Liver (tissue), 9 donors: ENCODE measurements around the gene TMEM170B. TPM values are rescaled to one million over a fixed set of nuclear protein-coding genes. Genes with fewer than 3 reads are reported as not detected.
A peak's percentile ranks its signal among the peaks of the same experiment; 100 is the strongest.

Experiments used
- DNase-seq: peaks from one replicate; pipeline ENCODE4 v3.0.0-alpha.2; 2017; ENCODE audit warnings: low spot score
- H3K27ac ChIP-seq, 2 donors: one replicate each; pipeline ENCODE4 v1.7.0; 2013; ENCODE audit warnings: inconsistent platforms in 2 of 2, low read length in 2 of 2, control low read depth in 1 of 2, low read depth in 1 of 2, mild to moderate bottlenecking in 1 of 2
- H3K27me3 ChIP-seq, 4 donors: one replicate each; pipeline versions ENCODE4 v1.6.1 to v1.7.0; 2013; ENCODE audit warnings: low read length in 3 of 4, inconsistent platforms in 1 of 4, mild to moderate bottlenecking in 1 of 4, moderate library complexity in 1 of 4; ENCODE audit not compliant: control insufficient read depth in 4 of 4, insufficient read depth in 4 of 4
- H3K36me3 ChIP-seq, 4 donors: one replicate each; pipeline versions ENCODE4 v1.6.1 to v1.7.0; 2013; ENCODE audit warnings: low read length in 3 of 4, mild to moderate bottlenecking in 3 of 4, low read depth in 1 of 4, moderate library complexity in 1 of 4; ENCODE audit not compliant: control insufficient read depth in 4 of 4, insufficient read depth in 3 of 4
- H3K4me1 ChIP-seq, 4 donors: one replicate each; pipeline versions ENCODE4 v1.6.1 to v1.7.0; 2013; ENCODE audit warnings: low read length in 3 of 4, mild to moderate bottlenecking in 3 of 4, moderate library complexity in 1 of 4; ENCODE audit not compliant: control insufficient read depth in 4 of 4, insufficient read depth in 4 of 4
- H3K4me3 ChIP-seq, 3 donors: one replicate each; pipeline versions ENCODE4 v1.6.1 to v1.7.0; 2013; ENCODE audit warnings: low read length in 3 of 3, control low read depth in 1 of 3, low read depth in 1 of 3, mild to moderate bottlenecking in 1 of 3
- H3K9ac ChIP-seq, 2 donors: one replicate each; pipeline ENCODE4 v1.7.0; 2013; ENCODE audit warnings: low read length in 2 of 2, mild to moderate bottlenecking in 2 of 2, moderate library complexity in 2 of 2, control low read depth in 1 of 2, low read depth in 1 of 2
- H3K9me3 ChIP-seq, 4 donors: one replicate each; pipeline versions ENCODE4 v1.6.1 to v1.7.0; 2013; ENCODE audit warnings: low read length in 3 of 4; ENCODE audit not compliant: control insufficient read depth in 4 of 4
- CTCF ChIP-seq: fragments of 150-350 bp; IDR thresholded peaks from 2 replicates; pipeline ENCODE4 v1.5.1; 2017; ENCODE audit warnings: improper control_type of control experiment, low read depth, low read length; ENCODE audit not compliant: missing input control
- EGR1 ChIP-seq, 2 donors: IDR thresholded peaks; 2 replicates each; pipeline ENCODE4 v1.6.1; 2016 to 2018; ENCODE audit warnings: antibody characterized with exemption in 2 of 2, low read depth in 2 of 2
- FOXA1 ChIP-seq: IDR thresholded peaks from 2 replicates; pipeline ENCODE4 v1.6.1; 2016; ENCODE audit warnings: antibody characterized with exemption
- FOXA2 ChIP-seq: IDR thresholded peaks from 2 replicates; pipeline ENCODE4 v1.6.1; 2016; ENCODE audit warnings: antibody characterized with exemption
- HNF4A ChIP-seq, 2 donors: conservative IDR thresholded peaks; 2 replicates each; pipeline ENCODE4 v1.6.1; 2016; ENCODE audit warnings: antibody characterized with exemption in 2 of 2, mild to moderate bottlenecking in 2 of 2
- HNF4G ChIP-seq: IDR thresholded peaks from 2 replicates; pipeline ENCODE4 v1.6.1; 2016; ENCODE audit warnings: antibody characterized with exemption
- JUND ChIP-seq, 2 donors: IDR thresholded peaks; 2 replicates each; pipeline ENCODE4 v1.6.1; 2016; ENCODE audit warnings: antibody characterized with exemption in 2 of 2
- MAX ChIP-seq: IDR thresholded peaks from 2 replicates; pipeline ENCODE4 v1.6.1; 2016; ENCODE audit warnings: antibody characterized with exemption
- NR2F2 ChIP-seq: IDR thresholded peaks from 2 replicates; pipeline ENCODE4 v1.6.1; 2016; ENCODE audit warnings: antibody characterized with exemption
- RAD21 ChIP-seq, 2 donors: IDR thresholded peaks; 2 replicates each; pipeline ENCODE4 v1.6.1; 2016; ENCODE audit warnings: antibody characterized with exemption in 2 of 2, mild to moderate bottlenecking in 2 of 2
- RXRA ChIP-seq, 2 donors: IDR thresholded peaks; 2 replicates each; pipeline ENCODE4 v1.6.1; 2017 to 2018; ENCODE audit warnings: antibody characterized with exemption in 2 of 2, mild to moderate bottlenecking in 1 of 2
- SP1 ChIP-seq: IDR thresholded peaks from 2 replicates; pipeline ENCODE4 v1.6.1; 2018; ENCODE audit warnings: antibody characterized with exemption, mild to moderate bottlenecking
- TAF1 ChIP-seq: conservative IDR thresholded peaks from 2 replicates; pipeline ENCODE4 v1.6.1; 2016; ENCODE audit warnings: antibody characterized with exemption, mild to moderate bottlenecking
- WGBS: extraction: QIAGEN DNeasy Blood & Tissue Kit; methylation state at CpG from one replicate; pipeline ENCODE4 v1.1.7; 2013; 5-methylcytosine and 5-hydroxymethylcytosine counted together
- polyA plus RNA-seq, 2 donors: library from polyadenylated mRNA; stranded (reverse) in 1 of 2; unstranded in 1 of 2; fragments of 200-250 nt in 1 of 2; fragments of >200 nt in 1 of 2; fragmentation: Nextera tagmentation in 1 of 2; extraction: Ambion mirVana in 1 of 2; gene quantifications; one replicate each; pipeline versions ENCODE4 v1.2.1 to v1.2.3, GENCODE V29; 2013 to 2015
- total RNA-seq, 2 donors: library from RNA; depleted of rRNA; stranded (reverse); fragments of >200 nt; gene quantifications; one replicate each; pipeline ENCODE4 v1.2.3, GENCODE V29; 2014
- TF ChIP-seq, protein P1 (sequence below): IDR thresholded peaks from 2 replicates; pipeline ENCODE4 v1.6.1; 2016; ENCODE audit warnings: antibody characterized with exemption, mild to moderate bottlenecking
- TF ChIP-seq, protein P2 (sequence below): IDR thresholded peaks from 2 replicates; pipeline ENCODE4 v1.6.1; 2016; ENCODE audit warnings: antibody characterized with exemption
- TF ChIP-seq, protein P3 (sequence below): IDR thresholded peaks from 2 replicates; pipeline ENCODE4 v1.6.1; 2016; ENCODE audit warnings: antibody characterized with exemption
- donor health status: healthy.
- donor health status: healthy.
- donor health status: healthy.
- donor health status: healthy.
- donor health status: healthy.

The TMEM170B gene
- total and polyA plus RNA-seq, 4 donors = 1.8 to 11.0 (median 6.1) TPM

GRCh38 chr6:11609324-11610071 is 71.9 kb downstream of the TMEM170B start:
- H3K9ac ChIP-seq = no peak overlapping the region
- H3K27ac ChIP-seq = peak overlapping the region in 1 of 2 donors; percentile 44
- DNase-seq = no peak
- 71% methylated on average over 18 of the region's 18 CpGs for WGBS
- no peaks in the 10 kb centered on the region for H3K36me3 ChIP-seq
- TF ChIP-seq NR2F2 (peak; percentile 97), RXRA (IDR thresholded peaks at IDR 0.05) (peak; percentile 11 to 24), RAD21 (IDR thresholded peaks at IDR 0.05) (peak in 1 of 2 donors; percentile 6), SP1 (peak; percentile 41), CTCF (no peak), HNF4A (conservative IDR thresholded peaks at IDR 0.05) (no peak), MAX (peak; percentile 11)
- TF ChIP-seq, protein P1, sequence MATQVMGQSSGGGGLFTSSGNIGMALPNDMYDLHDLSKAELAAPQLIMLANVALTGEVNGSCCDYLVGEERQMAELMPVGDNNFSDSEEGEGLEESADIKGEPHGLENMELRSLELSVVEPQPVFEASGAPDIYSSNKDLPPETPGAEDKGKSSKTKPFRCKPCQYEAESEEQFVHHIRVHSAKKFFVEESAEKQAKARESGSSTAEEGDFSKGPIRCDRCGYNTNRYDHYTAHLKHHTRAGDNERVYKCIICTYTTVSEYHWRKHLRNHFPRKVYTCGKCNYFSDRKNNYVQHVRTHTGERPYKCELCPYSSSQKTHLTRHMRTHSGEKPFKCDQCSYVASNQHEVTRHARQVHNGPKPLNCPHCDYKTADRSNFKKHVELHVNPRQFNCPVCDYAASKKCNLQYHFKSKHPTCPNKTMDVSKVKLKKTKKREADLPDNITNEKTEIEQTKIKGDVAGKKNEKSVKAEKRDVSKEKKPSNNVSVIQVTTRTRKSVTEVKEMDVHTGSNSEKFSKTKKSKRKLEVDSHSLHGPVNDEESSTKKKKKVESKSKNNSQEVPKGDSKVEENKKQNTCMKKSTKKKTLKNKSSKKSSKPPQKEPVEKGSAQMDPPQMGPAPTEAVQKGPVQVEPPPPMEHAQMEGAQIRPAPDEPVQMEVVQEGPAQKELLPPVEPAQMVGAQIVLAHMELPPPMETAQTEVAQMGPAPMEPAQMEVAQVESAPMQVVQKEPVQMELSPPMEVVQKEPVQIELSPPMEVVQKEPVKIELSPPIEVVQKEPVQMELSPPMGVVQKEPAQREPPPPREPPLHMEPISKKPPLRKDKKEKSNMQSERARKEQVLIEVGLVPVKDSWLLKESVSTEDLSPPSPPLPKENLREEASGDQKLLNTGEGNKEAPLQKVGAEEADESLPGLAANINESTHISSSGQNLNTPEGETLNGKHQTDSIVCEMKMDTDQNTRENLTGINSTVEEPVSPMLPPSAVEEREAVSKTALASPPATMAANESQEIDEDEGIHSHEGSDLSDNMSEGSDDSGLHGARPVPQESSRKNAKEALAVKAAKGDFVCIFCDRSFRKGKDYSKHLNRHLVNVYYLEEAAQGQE = peak; percentile 22
- peaks cover 0 to 4% (median under 1%) of the 10 kb centered on the region in 4 donors for H3K4me1 ChIP-seq
- no peak overlapping the region for H3K4me3 ChIP-seq
- no peaks in the 10 kb centered on the region for H3K9me3 ChIP-seq
- H3K27me3 ChIP-seq = no peaks in the 10 kb centered on the region

- Histone ChIP-seq H3K27me3 (no peaks in the 10 kb centered on the region), H3K4me3 (no peak overlapping the region), H3K27ac (no peak overlapping the region), H3K9ac (no peak overlapping the region), H3K36me3 (no peaks in the 10 kb centered on the region), H3K9me3 (no peaks in the 10 kb centered on the region), H3K4me1 (no peaks in the 10 kb centered on the region)
- no peak for DNase-seq
- WGBS = 97% methylated on average over 1 of the region's 1 CpG
- TF ChIP-seq RXRA (IDR thresholded peaks at IDR 0.05) (no peak), JUND (IDR thresholded peaks at IDR 0.05) (no peak), CTCF (no peak), SP1 (no peak), NR2F2 (no peak), HNF4G (no peak), EGR1 (IDR thresholded peaks at IDR 0.05; ENCODE audit: low read depth in 2 of 2) (no peak), MAX (no peak), TAF1 (no peak), FOXA1 (no peak), HNF4A (conservative IDR thresholded peaks at IDR 0.05) (no peak), FOXA2 (no peak), RAD21 (IDR thresholded peaks at IDR 0.05) (no peak)
- TF ChIP-seq, protein P2, sequence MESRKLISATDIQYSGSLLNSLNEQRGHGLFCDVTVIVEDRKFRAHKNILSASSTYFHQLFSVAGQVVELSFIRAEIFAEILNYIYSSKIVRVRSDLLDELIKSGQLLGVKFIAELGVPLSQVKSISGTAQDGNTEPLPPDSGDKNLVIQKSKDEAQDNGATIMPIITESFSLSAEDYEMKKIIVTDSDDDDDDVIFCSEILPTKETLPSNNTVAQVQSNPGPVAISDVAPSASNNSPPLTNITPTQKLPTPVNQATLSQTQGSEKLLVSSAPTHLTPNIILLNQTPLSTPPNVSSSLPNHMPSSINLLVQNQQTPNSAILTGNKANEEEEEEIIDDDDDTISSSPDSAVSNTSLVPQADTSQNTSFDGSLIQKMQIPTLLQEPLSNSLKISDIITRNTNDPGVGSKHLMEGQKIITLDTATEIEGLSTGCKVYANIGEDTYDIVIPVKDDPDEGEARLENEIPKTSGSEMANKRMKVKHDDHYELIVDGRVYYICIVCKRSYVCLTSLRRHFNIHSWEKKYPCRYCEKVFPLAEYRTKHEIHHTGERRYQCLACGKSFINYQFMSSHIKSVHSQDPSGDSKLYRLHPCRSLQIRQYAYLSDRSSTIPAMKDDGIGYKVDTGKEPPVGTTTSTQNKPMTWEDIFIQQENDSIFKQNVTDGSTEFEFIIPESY = no peak
- TF ChIP-seq, protein P1 = no peak
- TF ChIP-seq, protein P3, sequence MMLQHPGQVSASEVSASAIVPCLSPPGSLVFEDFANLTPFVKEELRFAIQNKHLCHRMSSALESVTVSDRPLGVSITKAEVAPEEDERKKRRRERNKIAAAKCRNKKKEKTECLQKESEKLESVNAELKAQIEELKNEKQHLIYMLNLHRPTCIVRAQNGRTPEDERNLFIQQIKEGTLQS = no peak
These were observed 75.8 kb downstream of the TMEM170B start for GRCh38 chr6:11613336-11613735.
